Subcutaneous adipose tissue (tissue), 4 donors: Measurements from ENCODE around the gene PPP1R27. TPM values are rescaled to one million over a fixed set of nuclear protein-coding genes. Genes with fewer than 3 reads are reported as not detected.

Experiments
- total RNA-seq, 4 donors: library from RNA; depleted of rRNA; stranded (reverse); fragments of >200 nt; gene quantifications; one replicate each; pipeline ENCODE4 v1.1.0, GENCODE V29; 2016
- TF ChIP-seq, protein P1 (sequence below): fragments of 450-650 bp; IDR thresholded peaks from one replicate; pipeline ENCODE4 v1.5.1; 2016; ENCODE audit warnings: low read depth, mild to moderate bottlenecking, control low read depth, antibody characterized with exemption, moderate library complexity

PPP1R27 gene
- total RNA-seq, 4 donors from 2014 or later, result not detected

DNA sequence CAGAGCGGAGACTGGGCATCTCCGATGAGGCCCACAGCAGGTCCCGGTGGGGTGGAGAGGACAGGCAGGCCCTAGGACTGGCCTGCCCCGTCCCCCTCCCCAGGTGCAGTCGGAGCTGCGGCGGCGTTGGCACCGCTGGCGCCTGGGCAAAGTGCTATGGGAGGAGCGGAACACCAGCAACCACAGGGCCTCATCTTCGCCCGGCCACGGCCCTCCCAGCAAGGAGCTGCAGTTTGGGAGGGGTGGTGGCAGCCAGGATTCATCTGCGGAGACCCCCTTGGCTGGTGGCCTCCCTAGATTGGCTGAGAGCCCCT is 21.5 kb downstream of the PPP1R27 start:
- TF ChIP-seq, protein P1, sequence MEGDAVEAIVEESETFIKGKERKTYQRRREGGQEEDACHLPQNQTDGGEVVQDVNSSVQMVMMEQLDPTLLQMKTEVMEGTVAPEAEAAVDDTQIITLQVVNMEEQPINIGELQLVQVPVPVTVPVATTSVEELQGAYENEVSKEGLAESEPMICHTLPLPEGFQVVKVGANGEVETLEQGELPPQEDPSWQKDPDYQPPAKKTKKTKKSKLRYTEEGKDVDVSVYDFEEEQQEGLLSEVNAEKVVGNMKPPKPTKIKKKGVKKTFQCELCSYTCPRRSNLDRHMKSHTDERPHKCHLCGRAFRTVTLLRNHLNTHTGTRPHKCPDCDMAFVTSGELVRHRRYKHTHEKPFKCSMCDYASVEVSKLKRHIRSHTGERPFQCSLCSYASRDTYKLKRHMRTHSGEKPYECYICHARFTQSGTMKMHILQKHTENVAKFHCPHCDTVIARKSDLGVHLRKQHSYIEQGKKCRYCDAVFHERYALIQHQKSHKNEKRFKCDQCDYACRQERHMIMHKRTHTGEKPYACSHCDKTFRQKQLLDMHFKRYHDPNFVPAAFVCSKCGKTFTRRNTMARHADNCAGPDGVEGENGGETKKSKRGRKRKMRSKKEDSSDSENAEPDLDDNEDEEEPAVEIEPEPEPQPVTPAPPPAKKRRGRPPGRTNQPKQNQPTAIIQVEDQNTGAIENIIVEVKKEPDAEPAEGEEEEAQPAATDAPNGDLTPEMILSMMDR, result no peak

DNA sequence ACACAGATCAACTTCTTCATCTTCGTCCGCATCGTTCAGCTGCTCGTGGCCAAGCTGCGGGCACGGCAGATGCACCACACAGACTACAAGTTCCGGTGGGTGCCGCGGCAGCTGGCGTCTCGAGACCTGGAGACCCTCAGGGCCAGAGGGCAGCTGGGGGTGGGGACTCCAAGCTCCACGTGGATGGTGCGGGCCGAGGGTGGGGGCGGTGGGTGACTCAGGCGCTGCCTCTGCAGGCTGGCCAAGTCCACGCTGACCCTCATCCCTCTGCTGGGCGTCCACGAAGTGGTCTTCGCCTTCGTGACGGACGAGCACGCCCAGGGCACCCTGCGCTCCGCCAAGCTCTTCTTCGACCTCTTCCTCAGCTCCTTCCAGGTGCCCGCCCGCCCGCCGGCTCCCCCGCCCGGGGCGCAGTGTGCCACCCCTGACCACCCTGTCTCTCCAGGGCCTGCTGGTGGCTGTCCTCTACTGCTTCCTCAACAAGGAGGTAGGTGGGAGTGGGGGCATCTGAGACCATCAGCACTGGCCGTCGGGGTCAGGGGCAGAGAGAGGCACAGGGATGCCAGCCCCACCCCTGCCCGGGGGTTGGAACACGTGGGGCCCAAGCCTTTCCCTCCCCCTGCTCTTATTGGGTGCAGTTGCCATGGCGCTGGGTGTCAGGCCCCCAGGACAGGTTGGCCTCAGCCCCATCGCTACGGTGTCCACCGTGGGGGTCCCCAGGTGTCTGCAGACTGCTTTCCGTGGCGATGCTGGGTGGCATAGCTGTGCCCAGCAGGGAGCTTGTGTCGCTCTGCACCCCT is 22.1 kb downstream of the PPP1R27 start:
- TF ChIP-seq, protein P1, result no peak

DNA sequence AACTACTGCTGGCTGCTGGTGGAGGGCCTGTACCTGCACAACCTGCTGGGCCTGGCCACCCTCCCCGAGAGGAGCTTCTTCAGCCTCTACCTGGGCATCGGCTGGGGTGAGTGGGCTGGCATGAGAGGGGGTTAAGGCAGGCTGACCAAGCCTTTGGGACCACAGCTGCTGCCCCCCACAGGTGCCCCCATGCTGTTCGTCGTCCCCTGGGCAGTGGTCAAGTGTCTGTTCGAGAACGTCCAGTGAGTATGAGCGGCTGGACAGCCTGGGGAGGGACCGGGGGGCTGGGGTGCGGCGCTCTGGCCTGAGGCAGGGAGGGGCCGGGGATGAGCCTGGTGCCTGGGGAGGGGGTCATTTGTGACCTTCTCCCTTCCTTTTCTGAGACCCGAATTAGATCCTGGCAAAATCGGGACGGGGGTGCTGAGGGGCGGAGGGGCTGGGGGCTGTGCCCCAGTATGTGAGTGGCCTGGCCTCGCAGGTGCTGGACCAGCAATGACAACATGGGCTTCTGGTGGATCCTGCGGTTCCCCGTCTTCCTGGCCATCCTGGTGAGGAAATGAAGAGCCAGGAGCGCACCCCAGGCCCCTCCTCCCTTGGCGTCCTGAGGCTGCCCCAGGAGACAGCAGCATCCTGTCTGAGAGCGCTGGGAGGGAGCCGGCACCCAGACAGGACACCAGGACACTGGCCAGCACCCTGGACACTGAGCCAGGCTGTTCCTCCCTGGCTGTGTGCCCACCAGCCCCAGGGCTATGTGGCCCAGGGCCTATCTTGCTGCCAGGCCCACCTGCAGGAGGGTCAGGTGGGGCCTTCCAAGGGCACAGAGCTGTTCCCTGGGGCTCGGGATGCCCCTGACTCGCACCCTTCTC is 22.9 kb downstream of the PPP1R27 start:
- TF ChIP-seq, protein P1, result no peak

DNA sequence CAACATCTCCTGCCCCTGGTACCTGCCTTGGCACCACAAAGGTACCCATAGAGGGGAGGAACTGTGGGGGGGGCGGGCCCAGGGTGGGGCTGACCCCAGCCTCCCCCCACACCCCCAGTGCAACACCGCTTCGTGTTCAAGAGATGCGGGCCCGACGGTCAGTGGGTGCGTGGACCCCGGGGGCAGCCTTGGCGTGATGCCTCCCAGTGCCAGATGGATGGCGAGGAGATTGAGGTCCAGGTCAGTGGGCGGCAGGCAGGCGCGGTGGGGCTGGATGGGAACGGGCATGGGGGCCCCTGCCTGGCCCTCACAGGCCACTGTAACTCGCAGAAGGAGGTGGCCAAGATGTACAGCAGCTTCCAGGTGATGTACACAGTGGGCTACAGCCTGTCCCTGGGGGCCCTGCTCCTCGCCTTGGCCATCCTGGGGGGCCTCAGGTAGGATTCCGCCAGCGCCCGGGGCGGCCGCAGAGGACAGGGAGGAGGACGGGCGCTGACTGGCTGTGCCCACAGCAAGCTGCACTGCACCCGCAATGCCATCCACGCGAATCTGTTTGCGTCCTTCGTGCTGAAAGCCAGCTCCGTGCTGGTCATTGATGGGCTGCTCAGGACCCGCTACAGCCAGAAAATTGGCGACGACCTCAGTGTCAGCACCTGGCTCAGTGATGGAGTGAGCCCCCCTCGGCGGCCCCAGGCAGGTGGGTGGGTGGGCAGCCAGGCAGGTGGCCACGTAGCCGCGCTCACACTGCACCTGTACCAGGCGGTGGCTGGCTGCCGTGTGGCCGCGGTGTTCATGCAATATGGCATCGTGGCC is 23.8 kb downstream of the PPP1R27 start:
- TF ChIP-seq, protein P1, result no peak

DNA sequence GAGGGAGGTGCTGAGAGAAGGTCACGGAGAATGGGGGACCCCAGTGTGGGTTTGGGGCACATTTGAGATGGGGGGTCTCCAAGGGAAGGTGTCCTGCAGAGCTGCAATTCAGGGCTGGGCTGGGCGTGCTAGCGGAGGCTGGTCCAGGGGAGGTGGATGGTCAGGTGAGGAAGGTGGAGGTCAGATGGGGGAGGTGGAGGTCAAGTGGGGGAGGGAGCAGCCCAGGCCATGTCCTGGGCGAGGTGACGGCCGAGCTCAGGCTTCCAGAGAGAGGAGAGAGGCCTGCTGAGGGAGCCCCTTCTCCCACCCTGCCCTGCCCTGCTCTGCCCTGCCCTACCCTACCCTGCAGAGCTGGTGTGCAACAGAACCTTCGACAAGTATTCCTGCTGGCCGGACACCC is 24.4 kb downstream of the PPP1R27 start:
- TF ChIP-seq, protein P1, result no peak

DNA sequence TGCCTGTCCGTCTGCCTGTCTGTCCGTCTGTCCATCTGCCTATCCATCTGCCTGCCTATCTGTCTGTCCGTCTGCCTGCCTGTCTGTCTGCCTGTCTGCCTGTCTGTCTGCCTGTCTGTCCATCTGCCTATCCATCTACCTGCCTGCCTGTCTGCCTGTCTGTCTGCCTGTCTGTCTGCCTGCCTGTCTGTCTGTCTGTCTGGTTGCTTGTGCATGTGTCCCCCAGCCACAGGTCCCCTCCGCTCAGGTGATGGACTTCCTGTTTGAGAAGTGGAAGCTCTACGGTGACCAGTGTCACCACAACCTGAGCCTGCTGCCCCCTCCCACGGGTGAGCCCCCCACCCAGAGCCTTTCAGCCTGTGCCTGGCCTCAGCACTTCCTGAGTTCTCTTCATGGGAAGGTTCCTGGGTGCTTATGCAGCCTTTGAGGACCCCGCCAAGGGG is 25.3 kb downstream of the PPP1R27 start:
- TF ChIP-seq, protein P1, result no peak
